H1 (cell line): ENCODE results near the gene OTOP3. TPM values are rescaled to one million over a fixed set of nuclear protein-coding genes. Genes with fewer than 3 reads are reported as not detected.
A peak's percentile ranks its signal among the peaks of the same experiment; 100 is the strongest.

Source experiments
- CTCF ChIA-PET: fragments of 300-600 bp; sonication (Branson Sonifier 250); formaldehyde crosslinking; loops from one replicate; lab custom pipeline; 2021; ENCODE audit not compliant: partially characterized antibody; lab: Charles Lee
- POLR2A ChIA-PET: fragments of 300-600 bp; sonication (Branson Sonifier 250); formaldehyde crosslinking; loops from one replicate; lab custom pipeline; 2021; ENCODE audit warnings: inconsistent platforms; ENCODE audit not compliant: partially characterized antibody; lab: Charles Lee
- DNase-seq, 2 experiments: peaks; one replicate each; pipeline versions ENCODE4 v3.0.0 to v3.0.0-alpha.2; 2010 to 2022; ENCODE audit warnings: low spot score in 2 of 2, low read depth in 1 of 2, mixed read lengths in 1 of 2
- FAIRE-seq: peaks from 2 replicates; lab custom pipeline; 2011; peaks lifted over from hg19 to GRCh38; lab: Jason Lieb, UNC
- H2AFZ ChIP-seq: 2 replicates; pipeline ENCODE4 v1.8.1; 2012; ENCODE audit warnings: low read length, inconsistent platforms
- H2AK5ac ChIP-seq: 2 replicates; pipeline ENCODE4 v1.6.1; 2013; ENCODE audit warnings: low read depth, low read length
- H2BK120ac ChIP-seq: replicated peaks from 2 replicates; pipeline ENCODE3; 2013; ENCODE audit warnings: low read depth, low read length, inconsistent platforms
- H2BK12ac ChIP-seq: 2 replicates; pipeline ENCODE4 v1.6.1; 2013; ENCODE audit warnings: low read depth, low read length
- H2BK15ac ChIP-seq: 2 replicates; pipeline ENCODE4 v1.6.1; 2013; ENCODE audit warnings: low read length
- H2BK20ac ChIP-seq: 2 replicates; pipeline ENCODE4 v1.6.1; 2013; ENCODE audit warnings: low read length
- H2BK5ac ChIP-seq: 2 replicates; pipeline ENCODE4 v1.6.1; 2013; ENCODE audit warnings: low read depth, low read length
- H3K14ac ChIP-seq: 2 replicates; pipeline ENCODE4 v1.6.1; 2013; ENCODE audit warnings: inconsistent platforms; ENCODE audit not compliant: insufficient read length
- H3K18ac ChIP-seq: 2 replicates; pipeline ENCODE4 v1.6.1; 2013; ENCODE audit warnings: low read length; ENCODE audit errors: extremely low read depth
- H3K23ac ChIP-seq: 2 replicates; pipeline ENCODE4 v1.6.1; 2013; ENCODE audit warnings: inconsistent platforms; ENCODE audit not compliant: insufficient read length
- H3K23me2 ChIP-seq: 2 replicates; pipeline ENCODE4 v1.6.1; 2013; ENCODE audit warnings: low read depth, low read length
- H3K27ac ChIP-seq: 2 replicates; pipeline ENCODE4 v1.6.1; 2011; ENCODE audit warnings: low read depth, low read length, inconsistent platforms
- H3K27me3 ChIP-seq, 4 experiments: replicated peaks in 1 of 4; 1 replicate in 1 of 4; 2 replicates in 3 of 4; pipeline versions ENCODE4 v1.6.1 to v1.8.1; 2011 to 2013; ENCODE audit warnings: low read length in 3 of 4, mild to moderate bottlenecking in 3 of 4, inconsistent platforms in 2 of 4, mixed read lengths in 2 of 4, moderate library complexity in 1 of 4; ENCODE audit not compliant: control insufficient read depth in 3 of 4, insufficient read depth in 3 of 4; ENCODE audit errors: extremely low read depth in 1 of 4
- H3K36me3 ChIP-seq, 4 experiments: 2 replicates each; pipeline versions ENCODE4 v1.6.1 to v1.8.1; 2011 to 2013; ENCODE audit warnings: mild to moderate bottlenecking in 4 of 4, low read length in 3 of 4, moderate library complexity in 2 of 4, control low read depth in 1 of 4, inconsistent platforms in 1 of 4; ENCODE audit not compliant: insufficient read depth in 4 of 4, control insufficient read depth in 2 of 4
- H3K4ac ChIP-seq: replicated peaks from 2 replicates; pipeline ENCODE3; 2013; ENCODE audit warnings: low read length, low read depth, mixed read lengths, inconsistent platforms; ENCODE audit not compliant: insufficient read length
- H3K4me1 ChIP-seq, 4 experiments: replicated peaks in 1 of 4; 1 replicate in 1 of 4; 2 replicates in 3 of 4; pipeline versions ENCODE4 v1.6.1 to v1.8.1; 2011 to 2013; ENCODE audit warnings: low read length in 3 of 4, inconsistent platforms in 2 of 4, mixed read lengths in 1 of 4; ENCODE audit not compliant: insufficient read depth in 4 of 4, control insufficient read depth in 3 of 4
- H3K4me2 ChIP-seq, 2 experiments: 2 replicates each; pipeline versions ENCODE4 v1.6.1 to v1.8.1; 2011 to 2013; ENCODE audit warnings: low read depth in 2 of 2, low read length in 2 of 2, control low read depth in 1 of 2, inconsistent platforms in 1 of 2, mild to moderate bottlenecking in 1 of 2; ENCODE audit not compliant: insufficient read depth in 1 of 2
- H3K4me3 ChIP-seq, 4 experiments: fragments of 200-600, 300-600 bp in 1 of 4; sonication (generic), shearing (Covaris generic), sonication (Bioruptor Twin) in 1 of 4; 2 replicates each; pipeline versions ENCODE4 v1.5.1 to v1.8.1; 2011 to 2016; ENCODE audit warnings: low read length in 4 of 4, low read depth in 3 of 4, control low read depth in 2 of 4, inconsistent platforms in 2 of 4, mild to moderate bottlenecking in 2 of 4, mixed read lengths in 1 of 4, moderate library complexity in 1 of 4; ENCODE audit not compliant: insufficient read depth in 2 of 4; ENCODE audit errors: extremely low read depth in 1 of 4
- H3K56ac ChIP-seq: replicated peaks from 2 replicates; pipeline ENCODE3; 2013; ENCODE audit warnings: low read depth, mild to moderate bottlenecking, mixed read lengths, low read length, inconsistent platforms; ENCODE audit not compliant: insufficient read length
- H3K79me1 ChIP-seq: 2 replicates; pipeline ENCODE4 v1.6.1; 2013; ENCODE audit warnings: low read depth, low read length, control low read depth
- H3K79me2 ChIP-seq, 2 experiments: 2 replicates each; pipeline versions ENCODE4 v1.6.1 to v1.8.1; 2012 to 2013; ENCODE audit warnings: low read length in 2 of 2, mild to moderate bottlenecking in 2 of 2, inconsistent platforms in 1 of 2; ENCODE audit not compliant: insufficient read depth in 2 of 2, control insufficient read depth in 1 of 2
- H3K9ac ChIP-seq, 4 experiments: replicated peaks in 1 of 4; 1 replicate in 1 of 4; 2 replicates in 3 of 4; pipeline versions ENCODE4 v1.6.1 to v1.8.1; 2011 to 2013; ENCODE audit warnings: low read depth in 3 of 4, low read length in 3 of 4, control low read depth in 2 of 4, mild to moderate bottlenecking in 2 of 4, moderate library complexity in 2 of 4, inconsistent platforms in 1 of 4; ENCODE audit errors: extremely low read depth in 1 of 4
- H3K9me3 ChIP-seq, 2 experiments: 2 replicates each; pipeline versions ENCODE4 v1.6.1 to v1.8.1; 2012 to 2013; ENCODE audit warnings: mild to moderate bottlenecking in 2 of 2, moderate library complexity in 2 of 2, control low read depth in 1 of 2, inconsistent platforms in 1 of 2, low read depth in 1 of 2, low read length in 1 of 2, mixed read lengths in 1 of 2; ENCODE audit not compliant: insufficient read depth in 2 of 2
- H4K20me1 ChIP-seq, 2 experiments: replicated peaks in 1 of 2; 2 replicates each; pipeline versions ENCODE3 to v1.8.1; 2011 to 2013; ENCODE audit warnings: inconsistent platforms in 2 of 2, low read length in 2 of 2, mild to moderate bottlenecking in 1 of 2; ENCODE audit not compliant: insufficient read depth in 2 of 2, control insufficient read depth in 1 of 2
- H4K5ac ChIP-seq: 2 replicates; pipeline ENCODE4 v1.6.1; 2013; ENCODE audit warnings: low read length, low read depth, mixed read lengths, inconsistent platforms; ENCODE audit not compliant: insufficient read length
- H4K8ac ChIP-seq: 2 replicates; pipeline ENCODE4 v1.8.0; 2013; ENCODE audit warnings: mild to moderate bottlenecking, moderate library complexity, low read length, inconsistent platforms; ENCODE audit not compliant: insufficient read depth; ENCODE audit errors: extremely low read depth
- H4K91ac ChIP-seq: replicated peaks from 2 replicates; pipeline ENCODE3; 2013; ENCODE audit warnings: low read length, mixed read lengths, inconsistent platforms; ENCODE audit not compliant: insufficient read length
- SIRT6 ChIP-seq: IDR thresholded peaks from one replicate; pipeline ENCODE4 v1.7.1; 2012; ENCODE audit warnings: low read length, inconsistent platforms
- WGBS, 2 experiments: shearing (Covaris generic) in 1 of 2; methylation state at CpG; one replicate each; pipeline versions ENCODE4 v1.1.6 to v1.1.7; 2013 to 2015; ENCODE audit warnings: low lambda C conversion rate in 2 of 2, mixed read lengths in 2 of 2, inconsistent platforms in 1 of 2, low coverage in 1 of 2, missing lambda C conversion rate in 1 of 2; ENCODE audit not compliant: insufficient replicate concordance in 2 of 2, insufficient coverage in 1 of 2, insufficient read length in 1 of 2; ENCODE audit errors: extremely low coverage in 1 of 2, missing lambda C conversion rate in 1 of 2; 5-methylcytosine and 5-hydroxymethylcytosine counted together
- polyA plus RNA-seq, 7 experiments: library from polyadenylated mRNA; depleted of rRNA in 3 of 7; stranded (reverse) in 5 of 7; unstranded in 2 of 7; fragments of >200 nt in 5 of 7; fragments of 200-250 nt in 2 of 7; gene quantifications; 1 replicate in 5 of 7; 2 replicates in 1 of 7; 4 replicates in 1 of 7; pipeline versions ENCODE4 v1.2.1 to v1.2.3, GENCODE V29; 2011 to 2013; ENCODE audit warnings: missing spikeins in 2 of 7, mixed read lengths in 2 of 7
- total RNA-seq: library from RNA; stranded (reverse); fragmentation: NEBNext Ultra II Directional; extraction: Animal tissue kit (Norgen Biotek cat#: 25700); gene quantifications from 2 replicates; pipeline ENCODE4 v1.2.1, GENCODE V29; 2021

Gene OTOP3
- total and polyA plus RNA-seq, 2 of the 8 experiments (the other 6 are each of a cell fraction or from before 2014, with no cell fraction given) = 0.05 TPM; not detected in 1

DNA sequence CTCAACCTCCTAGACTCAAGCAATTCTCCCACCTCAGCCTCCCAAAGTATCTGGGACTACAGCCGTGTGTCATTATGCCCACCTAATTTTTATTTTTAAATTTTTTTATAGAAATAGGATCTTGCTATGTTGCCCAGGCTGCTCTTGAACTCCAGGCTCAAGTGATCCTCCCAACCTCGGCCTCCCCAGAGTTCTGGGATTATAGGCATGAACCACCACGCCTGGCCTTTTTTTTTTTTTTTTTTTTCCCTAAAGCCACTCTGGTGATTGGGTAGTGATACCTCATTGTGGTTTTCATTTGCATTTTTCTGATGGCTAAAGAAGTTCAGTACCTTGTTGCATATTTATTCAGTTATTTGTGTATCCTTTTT, 50.5 kb downstream of the OTOP3 start:
- TF ChIP-seq SIRT6 = no peak
- H2BK12ac ChIP-seq = no peak overlapping the region

More for the DNA sequence above, 50.5 kb downstream of the OTOP3 start:
- Histone ChIP-seq H3K23ac (no peak overlapping the region), H3K36me3 (no peaks in the 10 kb centered on the region; a peak in 1 of 8 replicates), H2AK5ac (no peak overlapping the region), H3K4ac (no peak overlapping the region), H2BK20ac (no peak overlapping the region), H3K9ac (no peak overlapping the region), H4K5ac (no peak overlapping the region), H2BK120ac (no peak overlapping the region), H3K23me2 (peaks cover 18% of the 10 kb centered on the region; the same call in 1 of the 2 replicates), H4K8ac (no peak overlapping the region), H2BK15ac (no peak overlapping the region), H3K14ac (no peak overlapping the region), H3K79me1 (no peaks in the 10 kb centered on the region; the same call in 1 of the 2 replicates), H2BK5ac (no peak overlapping the region), H3K56ac (no peak overlapping the region), H3K27me3 (0 out of 7 replicates have a peak, but pooled peaks cover 0 to 2% (median 0%) of the 10 kb centered on the region in 4 experiments), H3K79me2 (peaks cover 0 to 17% of the 10 kb centered on the region in 2 experiments; a peak in 1 of 4 replicates), H4K91ac (no peak overlapping the region), H2AFZ (no peak overlapping the region), H3K27ac (no peak overlapping the region), H3K4me1 (peaks cover 4 to 13% (median 12%) of the 10 kb centered on the region in 4 experiments), H3K4me3 (no peak overlapping the region), H3K4me2 (peak overlapping the region in 1 of 2 experiments; percentile 84; a peak in 1 of 4 replicates), H4K20me1 (peaks cover 4 to 5% of the 10 kb centered on the region in 2 experiments), H3K9me3 (no peaks in the 10 kb centered on the region), H3K18ac (no peak overlapping the region)
- ChIA-PET POLR2A (interaction anchor here (4.2 kb wide), 1 partner anchor 27 kb away, joined by 48 read pairs; the partner anchor contains the start of gene MRPL58), CTCF (no interaction called here)
- DNase-seq (no peak), FAIRE-seq (no peak)
- WGBS, 2 experiments = 96% methylated on average over 3 of the region's 3 CpGs; no CpG with 5 or more reads in 1 of the 2 experiments
